ENCODE data around the gene HSD17B12.

- no peak for TF ChIP-seq EZH2 (IDR thresholded peaks at IDR 0.05; ENCODE audit: borderline replicate concordance)
- TF ChIP-seq CTCF (IDR thresholded peaks at IDR 0.05; ENCODE audit: poor library complexity) = peak; percentile 88
Observed at GRCh38 chr11:43852057-43852636, 171.6 kb downstream of the HSD17B12 start.
